HG03469 (cell line): ENCODE data around the gene SYNJ2.

Source experiments
- ATAC-seq: cut with Tn5 transposase; IDR thresholded peaks from one replicate; pipeline ENCODE4 v1.9.1; 2021; ENCODE audit warnings: mild to moderate bottlenecking, moderate library complexity, moderate number of reproducible peaks; ENCODE audit not compliant: unreplicated experiment

Gene SYNJ2

GRCh38 chr6:158109748-158110147 is 128.1 kb downstream of the SYNJ2 start:
- ATAC-seq = no peak

DNA sequence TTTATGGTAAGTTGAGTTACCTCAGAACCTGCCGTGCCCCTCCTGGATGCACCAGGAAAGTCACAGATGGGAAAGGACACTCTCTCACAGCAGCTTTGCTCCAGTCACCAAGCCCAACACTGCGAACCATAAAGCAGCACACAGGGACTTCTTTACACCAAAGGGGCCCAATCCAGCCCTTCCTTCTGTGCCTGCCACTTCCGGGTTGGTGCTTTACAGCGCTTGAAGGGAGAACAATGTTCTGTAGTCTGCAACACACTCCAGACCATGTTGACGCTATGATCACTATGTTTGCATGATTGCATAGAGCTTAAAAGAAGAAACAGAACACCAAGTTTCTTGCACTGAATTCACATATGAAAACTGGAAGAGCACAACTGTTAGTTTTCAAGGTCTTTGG is 129.3 kb downstream of the SYNJ2 start:
- ATAC-seq = no peak

DNA sequence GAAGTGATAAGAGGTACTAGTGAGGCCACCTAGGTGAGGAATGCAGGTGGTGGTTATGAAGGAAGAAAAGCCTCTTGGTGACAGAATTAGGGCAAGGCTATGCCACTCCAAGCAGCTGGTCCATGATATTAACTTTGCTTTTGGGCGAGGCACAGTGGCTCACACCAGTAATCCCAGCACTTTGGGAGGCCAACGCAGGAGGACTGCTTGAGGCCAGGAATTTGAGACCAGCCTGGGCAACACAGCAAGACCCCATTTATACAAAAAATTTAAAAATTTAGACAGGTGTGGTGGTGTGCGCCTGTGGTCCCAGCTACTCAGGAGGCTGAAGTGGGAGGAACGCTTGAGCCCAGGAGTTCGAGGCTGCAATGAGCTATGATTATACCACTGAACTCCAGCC is 130.3 kb downstream of the SYNJ2 start:
- ATAC-seq = no peak

DNA sequence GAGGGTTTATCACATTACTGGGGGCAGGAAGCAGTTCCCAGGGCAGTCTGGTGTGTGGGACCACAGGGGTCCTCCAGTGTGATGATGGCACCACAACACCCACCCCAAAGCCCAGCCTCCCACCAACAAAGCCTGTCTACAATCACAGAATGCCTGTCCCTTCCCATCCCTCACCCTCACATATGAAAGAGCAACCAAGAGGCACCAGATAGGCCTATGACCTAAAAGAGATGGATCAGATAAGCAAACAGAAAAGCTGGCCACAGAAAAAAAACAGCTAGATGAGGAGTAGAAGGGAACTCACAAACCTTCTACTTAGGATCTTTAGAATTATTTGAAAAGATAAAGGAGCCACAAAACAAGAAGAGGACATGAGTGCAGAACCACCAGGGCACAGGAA is 132.1 kb downstream of the SYNJ2 start:
- ATAC-seq = no peak

- no peak for ATAC-seq
These were observed 133.4 kb downstream of the SYNJ2 start for GRCh38 chr6:158115102-158115501.

DNA sequence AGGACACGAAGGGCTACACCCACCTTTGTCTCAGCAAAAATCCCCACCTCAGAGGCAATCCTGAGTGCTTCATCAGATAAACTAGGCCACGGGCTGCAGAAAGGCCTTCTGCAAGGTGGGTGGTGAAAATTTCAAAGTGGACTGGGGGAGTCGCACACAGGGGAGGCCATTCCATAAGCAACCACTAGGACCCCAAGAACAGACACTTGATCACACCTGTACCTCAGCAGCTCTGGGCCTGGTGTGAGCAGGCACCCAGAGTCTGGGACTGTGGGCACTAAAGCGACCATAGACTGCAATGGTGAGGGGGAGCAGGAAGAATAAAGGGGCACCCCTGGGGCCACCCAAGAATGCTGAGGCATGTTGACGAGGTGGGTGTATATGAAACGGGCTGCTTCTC is 133.8 kb downstream of the SYNJ2 start:
- no peak for ATAC-seq

- ATAC-seq = no peak
These were observed 137.2 kb downstream of the SYNJ2 start for GRCh38 chr6:158118886-158119285.

- no peak for ATAC-seq
These were observed 139.7 kb downstream of the SYNJ2 start for GRCh38 chr6:158121335-158121734.

DNA sequence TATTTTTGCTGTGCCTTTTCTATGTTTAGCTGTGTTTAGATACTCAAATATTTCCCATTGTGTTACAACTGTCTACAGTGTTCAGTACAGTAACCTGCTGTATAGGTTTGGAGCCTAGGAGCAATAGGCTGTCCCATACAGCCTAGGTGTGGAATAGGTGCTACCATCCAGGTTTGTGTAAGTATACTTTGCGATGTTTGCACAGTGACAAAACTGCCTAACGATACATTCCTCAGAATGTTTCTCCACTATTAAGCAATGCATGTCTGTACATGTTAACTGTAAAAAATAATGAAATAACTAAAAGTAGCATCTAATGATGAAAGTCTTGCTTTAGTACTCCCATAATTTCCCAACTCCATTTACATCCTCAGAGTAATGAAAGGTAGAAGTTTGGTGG is 140.4 kb downstream of the SYNJ2 start:
- no peak for ATAC-seq

GRCh38 chr6:158124288-158124687 is 142.6 kb downstream of the SYNJ2 start:
- ATAC-seq = no peak

- ATAC-seq = no peak
These were observed 143.6 kb downstream of the SYNJ2 start for GRCh38 chr6:158125271-158125670.

DNA sequence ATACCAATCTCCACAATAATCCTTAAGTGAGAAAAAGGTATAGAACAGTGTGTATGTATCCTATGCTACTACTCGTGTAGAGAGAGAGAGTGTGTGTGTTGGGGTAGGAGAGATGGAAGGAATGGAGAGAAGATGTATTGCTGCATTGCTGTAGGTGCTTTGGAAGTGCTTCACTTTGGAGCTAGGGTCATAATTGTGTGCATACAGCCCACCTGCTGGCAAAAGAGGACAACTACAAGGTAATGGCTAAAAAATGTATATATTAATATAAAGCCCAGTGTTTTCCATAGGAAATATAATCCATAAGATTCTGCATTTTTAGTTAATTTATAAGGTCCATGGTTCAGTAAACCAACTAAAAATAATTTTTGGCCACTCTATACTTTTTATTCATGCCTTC is 150.3 kb downstream of the SYNJ2 start:
- ATAC-seq = no peak

- no peak for ATAC-seq
These were observed 161.1 kb downstream of the SYNJ2 start for GRCh38 chr6:158142789-158143188.

DNA sequence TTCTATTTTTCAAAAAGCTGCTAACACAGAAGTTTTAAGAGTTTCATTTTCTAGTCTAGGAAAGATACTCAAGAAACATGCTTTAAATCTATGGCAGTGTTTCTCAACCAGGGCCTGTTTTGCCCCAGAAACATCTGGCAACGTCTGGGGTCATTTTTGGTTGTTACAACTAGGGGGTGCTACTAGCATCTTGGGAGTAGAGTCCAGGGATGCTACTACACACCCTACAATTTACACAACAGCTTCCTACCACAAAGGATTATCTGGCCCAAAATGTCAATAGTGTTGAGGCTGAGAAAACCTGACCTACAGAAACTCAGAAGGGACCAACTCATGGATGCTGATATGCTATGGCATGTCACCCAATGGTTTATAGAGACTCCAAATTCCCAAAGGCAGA is 162.0 kb downstream of the SYNJ2 start:
- no peak for ATAC-seq
